GM23248 (cell line): ENCODE data around the gene TBX5.

Experiments used
- EZH2 ChIP-seq: fragments of 200-600 bp; sonication (generic); IDR thresholded peaks from 2 replicates; pipeline ENCODE4 v1.6.1; 2018; ENCODE audit warnings: antibody characterized with exemption, mild to moderate bottlenecking; ENCODE audit not compliant: insufficient read depth, poor library complexity, severe bottlenecking
- EZH2phosphoT487 ChIP-seq: fragments of 200-600 bp; sonication (generic); IDR thresholded peaks from 2 replicates; pipeline ENCODE4 v1.6.1; 2018; ENCODE audit warnings: antibody characterized with exemption, moderate library complexity, mild to moderate bottlenecking, low read depth; ENCODE audit not compliant: insufficient read depth

DNA sequence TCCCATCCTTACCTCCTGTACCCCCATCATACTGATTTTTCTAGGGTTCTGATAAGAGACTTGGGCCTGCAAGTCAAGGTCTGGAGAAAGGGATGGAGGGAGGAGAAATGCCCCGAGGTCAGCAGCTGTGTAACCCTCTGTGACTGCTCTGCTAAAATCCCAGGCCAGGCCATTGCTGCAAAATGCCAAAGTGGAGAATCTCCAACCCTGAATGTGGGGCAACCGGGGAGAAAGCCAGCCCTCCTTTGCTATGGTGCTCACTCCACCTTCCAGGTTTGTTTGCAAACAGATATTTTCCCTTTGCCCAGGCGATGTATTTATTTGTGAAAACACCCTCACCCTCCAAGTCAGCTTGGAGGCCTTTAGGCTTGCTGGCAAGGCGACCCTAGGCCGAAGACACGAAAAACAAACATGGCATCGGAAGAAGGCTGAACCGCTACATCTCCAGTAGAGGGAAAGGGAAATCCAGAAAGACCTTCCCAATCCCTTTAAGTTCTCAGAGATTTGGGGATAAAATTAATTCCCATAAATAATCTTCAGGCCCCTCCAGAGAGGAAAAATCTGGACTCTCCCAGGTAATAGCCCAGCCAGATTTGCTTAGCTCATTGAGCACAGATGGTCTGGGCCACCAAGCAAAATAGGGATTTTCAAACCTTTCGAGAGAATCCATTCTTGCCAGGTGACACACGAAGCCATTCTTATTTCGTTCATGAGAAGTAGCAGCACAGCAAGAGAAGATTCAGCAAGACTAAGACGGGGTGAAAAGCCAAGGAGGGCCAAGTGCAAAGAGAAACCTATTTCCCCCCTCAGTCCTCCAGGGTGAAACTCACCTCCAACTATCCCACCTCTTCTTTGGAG, 1.3 kb upstream of the TBX5 start:
- TF ChIP-seq EZH2phosphoT487 (no peak), EZH2 (no peak)
